Measurements from ENCODE around the gene SCEL. TPM values are rescaled to one million over a fixed set of nuclear protein-coding genes. Genes with fewer than 3 reads are reported as not detected.
A peak's percentile ranks its signal among the peaks of the same experiment; 100 is the strongest.

Gene SCEL, protein sequence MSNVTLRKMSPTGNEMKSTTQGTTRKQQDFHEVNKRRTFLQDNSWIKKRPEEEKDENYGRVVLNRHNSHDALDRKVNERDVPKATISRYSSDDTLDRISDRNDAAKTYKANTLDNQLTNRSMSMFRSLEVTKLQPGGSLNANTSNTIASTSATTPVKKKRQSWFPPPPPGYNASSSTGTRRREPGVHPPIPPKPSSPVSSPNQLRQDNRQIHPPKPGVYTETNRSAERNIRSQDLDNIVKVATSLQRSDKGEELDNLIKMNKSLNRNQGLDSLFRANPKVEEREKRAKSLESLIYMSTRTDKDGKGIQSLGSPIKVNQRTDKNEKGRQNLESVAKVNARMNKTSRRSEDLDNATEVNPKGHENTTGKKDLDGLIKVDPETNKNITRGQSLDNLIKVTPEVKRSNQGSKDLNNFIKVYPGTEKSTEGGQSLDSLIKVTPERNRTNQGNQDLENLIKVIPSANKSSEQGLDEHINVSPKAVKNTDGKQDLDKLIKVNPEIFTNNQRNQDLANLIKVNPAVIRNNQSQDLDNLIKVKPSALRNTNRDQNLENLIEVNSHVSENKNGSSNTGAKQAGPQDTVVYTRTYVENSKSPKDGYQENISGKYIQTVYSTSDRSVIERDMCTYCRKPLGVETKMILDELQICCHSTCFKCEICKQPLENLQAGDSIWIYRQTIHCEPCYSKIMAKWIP
- total RNA-seq (not detected), polyA plus RNA-seq (under 1 TPM in 2 of 3 donors, not detected in 1; 0.04 to 0.29 TPM)
- long read RNA-seq, donor 1, result 0 reads
- long read RNA-seq, donor 2, result 0 reads

DNA sequence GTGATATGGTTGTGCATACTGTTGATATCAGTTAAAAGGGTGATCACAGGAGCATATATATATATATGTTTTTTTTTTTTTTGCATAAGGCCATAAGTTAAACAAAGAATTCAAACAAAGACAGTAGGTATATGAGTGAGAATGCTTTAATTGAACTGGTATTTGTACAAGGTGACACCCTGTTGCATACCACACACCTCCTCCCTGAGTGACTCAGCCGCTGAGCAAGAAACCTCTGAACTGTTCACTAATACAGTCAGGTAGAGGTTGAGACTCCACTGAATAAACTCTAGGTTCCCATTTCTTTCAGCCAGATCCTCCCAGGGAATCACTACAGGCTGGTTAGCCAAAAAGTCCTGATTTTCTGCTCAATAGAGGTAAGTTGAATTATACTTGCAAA is at the start of gene SCEL:
SCEL (plus strand) TSS at position 259 of the 400 bp plus-strand sequence. CDS start 20,170 bp downstream, outside the sequence.
- Histone ChIP-seq H3K9me3 (no peaks in the 10 kb centered on the region), H3K27ac (no peak within 1 kb of the TSS), H3K36me3 (no peaks in the 10 kb centered on the region), H3K4me3 (no peak within 1 kb of the TSS), H3K27me3 (replicated peaks in 1 of 7) (peaks cover 0 to 6% (median 0%) of the 10 kb centered on the region in 7 donors), H3K4me1 (no peaks in the 10 kb centered on the region)
- TF ChIP-seq POLR2AphosphoS5 (IDR thresholded peaks at IDR 0.05) (no peak), CTCF (IDR thresholded peaks at IDR 0.05 in 8 of 11, conservative IDR thresholded peaks at IDR 0.05 in 3 of 11) (no peak), POLR2A (IDR thresholded peaks at IDR 0.05) (no peak)
- intact Hi-C loops (cut with DNase I; ENCODE audit: low total_unique reads), result no loop called here
- no peak for DNase-seq
- WGBS, 5 donors, result 80 to 95% (median 88%) methylated on average over 1 of the region's 1 CpG

DNA sequence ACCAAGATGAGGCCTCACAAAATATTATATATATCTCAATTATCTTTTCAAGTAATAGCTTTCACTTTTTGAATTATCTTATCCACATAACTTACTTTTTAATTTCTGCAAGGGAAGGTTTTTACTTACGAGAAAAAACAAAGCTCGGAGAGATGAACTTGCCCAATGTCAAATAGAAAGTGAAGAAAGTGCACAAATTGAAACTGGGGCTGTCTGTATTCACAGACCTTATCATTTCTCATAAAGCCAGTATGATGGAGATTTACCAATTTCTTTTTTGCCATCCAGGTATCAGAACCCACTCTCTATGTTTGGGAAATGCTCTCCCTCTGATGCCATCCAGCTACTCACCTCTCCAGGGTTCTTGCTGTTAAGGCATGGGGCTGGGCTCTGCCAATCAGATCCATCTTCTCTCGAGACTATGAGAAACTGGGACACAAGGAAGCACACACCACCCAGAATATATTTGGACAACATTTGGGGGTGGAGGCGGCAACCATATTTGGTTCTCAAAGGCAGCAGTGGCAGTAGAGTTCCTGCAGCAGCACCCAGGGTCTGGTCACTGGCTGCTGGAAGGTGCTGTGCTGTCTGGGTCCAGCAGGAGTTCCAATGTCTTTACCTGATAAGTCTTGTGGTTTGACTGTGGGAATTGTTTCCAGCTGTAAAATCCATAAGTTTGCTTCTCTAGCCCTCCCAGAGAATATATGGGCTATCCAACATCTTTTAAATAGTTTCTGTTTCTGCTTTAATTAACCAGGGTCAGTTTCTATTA is 45.8 kb upstream of the SCEL start:
- intact Hi-C loops (cut with DNase I; ENCODE audit: low total_unique reads), result loop anchor here (10.0 kb wide), 1 partner anchor 75 kb away; no protein-coding TSS in a partner anchor

GRCh38 chr13:77492982-77493381 is 42.5 kb upstream of the SCEL start:
- WGBS, 5 donors, result 21 to 49% (median 35%) methylated on average over 1 of the region's 1 CpG

More for the DNA sequence above, 45.8 kb upstream of the SCEL start:
- Histone ChIP-seq H3K36me3 (no peaks in the 10 kb centered on the region), H3K9me3 (peaks cover 0 to 5% (median 1%) of the 10 kb centered on the region in 8 donors), H3K27ac (no peak overlapping the region), H3K4me1 (no peaks in the 10 kb centered on the region), H3K27me3 (replicated peaks in 1 of 7) (peaks cover 0 to 6% (median 0%) of the 10 kb centered on the region in 7 donors), H3K4me3 (no peak overlapping the region)
- DNase-seq, result no peak
- TF ChIP-seq POLR2AphosphoS5 (IDR thresholded peaks at IDR 0.05), result no peak
- TF ChIP-seq CTCF (IDR thresholded peaks at IDR 0.05 in 8 of 11, conservative IDR thresholded peaks at IDR 0.05 in 3 of 11), result no peak
- TF ChIP-seq POLR2A (IDR thresholded peaks at IDR 0.05), result no peak
- 75 to 92% (median 82%) methylated on average over 4 of the region's 4 CpGs for WGBS, 5 donors

More at GRCh38 chr13:77492982-77493381, 42.5 kb upstream of the SCEL start:
- DNase-seq, result no peak
- peaks cover 0 to 6% (median 0%) of the 10 kb centered on the region in 7 donors for H3K27me3 ChIP-seq (replicated peaks in 1 of 7)
- no peak overlapping the region for H3K4me3 ChIP-seq
- no peaks in the 10 kb centered on the region for H3K4me1 ChIP-seq
- TF ChIP-seq POLR2A (IDR thresholded peaks at IDR 0.05) (no peak), CTCF (IDR thresholded peaks at IDR 0.05 in 8 of 11, conservative IDR thresholded peaks at IDR 0.05 in 3 of 11) (peak in 8 of 11 experiments; percentile 13 to 56 (median 36))
- no peaks in the 10 kb centered on the region for H3K36me3 ChIP-seq
- H3K27ac ChIP-seq, result no peak overlapping the region
- no peaks in the 10 kb centered on the region for H3K9me3 ChIP-seq
- intact Hi-C loops (cut with DNase I; ENCODE audit: low total_unique reads), result loop anchor here (10.0 kb wide), 1 partner anchor 72 kb away; no protein-coding TSS in a partner anchor
